Activated T-helper 17 cell treated with anti-CD3 and anti-CD28 coated beads, Interleukin-2, amount 50 U/mL, for 72 hours (primary cell): ENCODE measurements around the gene ZNF600. TPM values are rescaled to one million over a fixed set of nuclear protein-coding genes. Genes with fewer than 3 reads are reported as not detected.
"Not testable (repeated sequence)": the region's sequence is repeated elsewhere in the genome, so short reads cannot be mapped to it uniquely, and the experiment has no call there.

Source experiments
- ATAC-seq: fragments of 150-1000 bp; cut with Tn5 transposase; replicated peaks from 2 replicates; pipeline ENCODE4 v1.10.0; 2021; ENCODE audit warnings: mild to moderate bottlenecking, moderate library complexity
- H3K27ac Mint-ChIP-seq: one replicate; pipeline ENCODE4 v1.8.0; 2022; ENCODE audit warnings: mixed read lengths
- H3K27me3 Mint-ChIP-seq: one replicate; pipeline ENCODE4 v1.8.0; 2022; ENCODE audit warnings: mixed read lengths
- H3K36me3 Mint-ChIP-seq: one replicate; pipeline ENCODE4 v1.8.0; 2022; ENCODE audit warnings: low read depth, mild to moderate bottlenecking, mixed read lengths
- H3K4me1 Mint-ChIP-seq: one replicate; pipeline ENCODE4 v1.8.0; 2022; ENCODE audit warnings: mixed read lengths
- H3K4me3 Mint-ChIP-seq: one replicate; pipeline ENCODE4 v1.8.0; 2022; ENCODE audit warnings: mild to moderate bottlenecking, mixed read lengths
- H3K9me3 Mint-ChIP-seq: one replicate; pipeline ENCODE4 v1.8.0; 2022; ENCODE audit warnings: mixed read lengths
- total RNA-seq, 2 donors: library from RNA; stranded (reverse); gene quantifications; one replicate each; pipeline ENCODE4 v1.2.3, GENCODE V29; 2022

The ZNF600 gene
- total RNA-seq, 2 donors from 2014 or later = 8.0 to 15.1 TPM

DNA sequence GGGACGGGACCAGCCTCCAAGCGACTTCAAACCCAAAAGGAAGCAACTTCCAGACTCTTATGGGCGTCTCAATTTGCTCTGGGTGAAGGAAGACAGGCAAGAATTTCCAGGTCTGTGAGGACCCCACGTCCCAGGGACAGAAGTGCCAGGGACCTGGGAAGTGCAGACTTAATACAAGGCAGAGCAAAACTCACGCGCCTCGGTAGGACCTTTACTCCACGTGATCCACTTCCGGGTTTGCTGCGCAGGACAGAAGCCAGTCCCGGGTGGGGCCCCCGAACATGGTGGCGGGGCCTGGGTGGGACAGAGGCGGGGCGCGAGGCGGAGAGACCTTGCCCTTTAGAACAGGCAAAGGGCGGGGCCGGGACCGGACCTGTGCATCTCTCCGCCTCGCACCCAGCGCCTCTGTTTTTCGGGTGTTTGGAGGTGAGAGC is 61.0 kb downstream of the ZNF600 start:
- no peak overlapping the region for H3K4me3 Mint-ChIP-seq
- no peaks in the 10 kb centered on the region for H3K27me3 Mint-ChIP-seq
- peaks cover 9% of the 10 kb centered on the region for H3K4me1 Mint-ChIP-seq
- no peak for ATAC-seq
- no peak overlapping the region for H3K27ac Mint-ChIP-seq
- no peaks in the 10 kb centered on the region for H3K9me3 Mint-ChIP-seq
- peaks cover 95% of the 10 kb centered on the region for H3K36me3 Mint-ChIP-seq

DNA sequence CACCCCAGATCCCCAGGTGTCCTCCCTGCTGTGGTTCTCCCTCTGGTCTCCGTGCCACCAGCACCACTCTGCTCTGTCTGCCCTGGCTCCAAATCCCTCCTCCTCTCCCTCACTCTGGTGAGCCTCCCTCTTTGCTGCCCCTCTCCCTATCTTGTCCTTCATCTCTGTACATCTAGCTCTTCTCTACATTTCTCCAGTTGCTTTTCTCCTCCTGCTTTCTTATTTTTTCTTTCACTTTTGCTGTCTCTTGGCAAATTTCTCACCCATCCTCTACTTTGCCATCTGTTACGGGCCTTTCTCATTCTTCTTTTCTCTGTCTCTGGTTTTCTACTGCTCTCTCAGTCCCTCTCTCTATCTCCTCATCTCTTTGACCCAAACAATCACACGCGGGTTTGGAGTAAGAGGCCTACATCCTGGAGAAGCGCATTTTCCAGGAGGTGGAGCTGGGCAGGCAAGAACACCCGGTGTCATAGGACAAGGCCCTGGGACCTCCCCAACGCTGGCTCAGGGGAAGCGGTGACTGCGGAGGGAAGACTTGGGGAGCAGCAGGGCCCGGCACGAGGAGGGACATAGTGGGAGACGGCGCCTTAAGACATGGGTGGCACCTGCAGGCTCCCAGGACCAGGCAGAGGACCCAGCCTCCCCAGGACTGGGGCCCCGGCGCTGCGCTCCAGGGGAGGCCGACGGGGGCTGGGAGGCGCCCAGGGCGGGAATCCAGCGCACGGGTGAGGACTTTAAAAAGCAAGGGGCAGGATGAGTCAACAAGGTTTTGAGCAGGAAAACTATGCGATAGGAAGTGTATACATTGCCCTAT is 61.7 kb downstream of the ZNF600 start:
- no peaks in the 10 kb centered on the region for H3K27me3 Mint-ChIP-seq
- no peak for ATAC-seq
- H3K27ac Mint-ChIP-seq = no peak overlapping the region
- peaks cover 96% of the 10 kb centered on the region for H3K36me3 Mint-ChIP-seq
- H3K9me3 Mint-ChIP-seq = no peaks in the 10 kb centered on the region
- H3K4me1 Mint-ChIP-seq = peaks cover 9% of the 10 kb centered on the region
- H3K4me3 Mint-ChIP-seq = no peak overlapping the region

DNA sequence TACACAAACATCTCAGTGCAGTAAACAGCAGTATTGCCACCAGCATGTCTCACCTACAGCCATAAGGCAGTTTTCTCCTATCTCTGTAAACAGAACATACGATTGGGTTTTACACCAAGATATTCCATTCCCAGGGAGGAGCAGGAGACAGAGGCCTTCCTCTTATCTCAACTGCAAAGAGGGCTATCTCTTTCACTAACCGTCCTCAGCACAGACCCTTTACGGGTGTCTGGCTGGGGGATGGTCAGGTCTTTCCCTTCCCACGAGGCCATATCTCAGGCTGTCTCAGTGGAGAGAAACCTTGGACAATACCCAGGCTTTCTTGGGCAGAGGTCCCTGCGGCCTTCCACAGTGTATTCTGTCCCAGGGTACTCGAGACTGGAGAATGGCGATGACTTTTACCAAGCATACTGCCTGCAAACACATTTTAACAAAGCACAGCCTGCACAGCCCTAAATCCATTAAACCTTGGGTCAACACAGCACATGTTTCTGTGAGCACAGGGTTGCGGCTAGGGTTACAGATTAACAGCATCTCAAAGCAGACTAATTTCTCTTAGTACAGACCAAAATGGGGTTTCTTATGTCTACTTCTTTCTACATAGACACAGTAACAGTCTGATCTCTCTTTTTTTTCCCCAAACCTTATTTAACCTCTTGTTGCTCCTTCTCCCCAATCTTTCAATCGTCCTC is 62.5 kb downstream of the ZNF600 start:
- H3K27ac Mint-ChIP-seq, ATAC-seq, H3K4me3 Mint-ChIP-seq, H3K27me3 Mint-ChIP-seq, H3K9me3 Mint-ChIP-seq, H3K4me1 Mint-ChIP-seq: not testable (repeated sequence)
- H3K36me3 Mint-ChIP-seq = peaks cover 96% of the 10 kb centered on the region

DNA sequence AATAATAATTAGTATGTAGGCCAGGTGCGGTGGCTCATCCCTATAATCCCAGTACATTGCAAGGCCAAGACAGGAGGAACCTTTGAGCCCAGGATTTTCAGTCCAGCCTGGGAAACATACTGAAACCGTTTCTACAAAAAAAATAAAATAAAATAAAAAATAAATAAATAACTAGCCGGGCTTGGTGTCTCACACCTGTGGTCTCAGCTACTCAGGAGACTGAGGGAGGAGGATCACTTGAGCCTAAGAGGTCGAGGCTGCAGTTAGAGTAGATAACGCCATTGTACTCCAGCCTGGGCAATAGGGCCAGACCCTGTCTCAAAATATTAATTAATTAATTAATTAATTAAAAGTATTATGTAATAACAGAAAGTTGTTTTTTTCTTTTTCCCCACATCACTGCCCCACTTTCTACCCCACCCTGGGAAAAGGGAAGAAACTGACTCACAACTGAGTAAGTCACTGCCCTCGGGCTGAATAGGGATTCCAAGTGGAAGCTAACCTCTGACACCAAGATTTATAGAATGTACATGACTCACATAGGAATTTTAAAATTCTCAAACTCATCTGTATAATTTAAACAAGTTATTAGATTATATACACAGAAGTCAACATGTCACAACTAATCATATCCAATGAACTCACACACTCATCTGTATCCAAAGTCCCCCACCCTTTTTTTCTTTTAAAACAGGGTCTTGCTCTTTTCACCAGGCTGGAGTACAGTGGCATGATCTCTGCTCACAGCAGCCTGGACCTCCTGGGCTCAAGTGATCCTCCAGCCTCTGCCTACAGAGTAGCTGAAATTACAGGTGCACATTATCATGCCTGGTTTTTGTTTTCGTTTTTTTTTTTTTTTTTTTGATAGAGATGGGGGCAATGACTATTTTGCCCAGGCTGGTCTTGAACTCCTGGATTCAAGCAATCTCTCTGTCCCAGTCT is 64.3 kb downstream of the ZNF600 start:
- Mint-ChIP-seq H3K4me1 (peaks cover 9% of the 10 kb centered on the region), H3K27ac (no peak overlapping the region)

DNA sequence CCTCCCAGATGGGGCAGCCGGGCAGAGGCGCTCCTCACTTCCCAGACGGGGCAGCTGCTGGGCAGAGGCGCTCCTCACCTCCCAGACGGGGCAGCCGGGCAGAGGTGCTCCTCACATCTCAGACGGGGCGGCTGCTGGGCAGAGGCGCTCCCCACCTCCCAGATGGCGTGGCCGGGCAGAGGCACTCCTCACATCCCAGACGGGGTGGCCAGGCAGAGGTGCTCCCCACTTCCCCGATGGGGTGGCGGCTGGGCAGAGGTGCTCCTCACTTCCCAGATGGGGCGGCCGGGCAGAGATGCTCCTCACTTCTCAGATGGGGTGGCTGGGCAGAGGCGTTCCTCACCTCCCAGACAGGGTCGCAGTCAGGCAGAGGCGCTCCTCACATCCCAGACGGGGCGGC is 66.0 kb downstream of the ZNF600 start:
- Mint-ChIP-seq H3K36me3 (peaks cover 75% of the 10 kb centered on the region), H3K4me1 (peaks cover 17% of the 10 kb centered on the region)
- ATAC-seq, H3K4me3 Mint-ChIP-seq, H3K27me3 Mint-ChIP-seq, H3K9me3 Mint-ChIP-seq, H3K27ac Mint-ChIP-seq: not testable (repeated sequence)

More for the DNA sequence above, 64.3 kb downstream of the ZNF600 start:
- Mint-ChIP-seq H3K27me3 (no peaks in the 10 kb centered on the region), H3K36me3 (peaks cover 85% of the 10 kb centered on the region), H3K4me3 (no peak overlapping the region), H3K9me3 (no peaks in the 10 kb centered on the region)
- ATAC-seq = no peak

DNA sequence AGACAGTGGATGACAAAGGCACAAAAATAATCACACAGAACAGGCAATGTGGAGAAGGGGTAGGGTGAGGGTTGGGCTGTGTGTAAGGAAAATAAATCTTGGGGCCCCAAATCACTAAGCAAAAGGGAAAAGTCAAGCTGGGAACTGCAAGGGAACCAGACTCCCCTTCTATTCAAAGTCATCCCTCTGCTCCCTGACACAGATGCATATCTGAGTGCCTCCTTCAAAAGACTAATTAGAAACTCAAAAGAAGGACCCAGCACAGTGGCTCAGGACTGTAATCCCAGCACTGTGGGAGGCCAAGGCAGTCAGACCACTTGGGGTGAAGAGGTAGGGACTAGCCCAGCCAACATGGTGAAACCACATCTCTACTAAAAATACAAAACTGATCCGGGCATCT is 70.1 kb downstream of the ZNF600 start:
- Mint-ChIP-seq H3K27ac (peak overlapping the region; percentile 74), H3K4me3 (peak overlapping the region; percentile 20), H3K36me3 (peaks cover 77% of the 10 kb centered on the region), H3K27me3 (no peaks in the 10 kb centered on the region), H3K9me3 (peaks cover 6% of the 10 kb centered on the region), H3K4me1 (peaks cover 11% of the 10 kb centered on the region)
- ATAC-seq = no peak

DNA sequence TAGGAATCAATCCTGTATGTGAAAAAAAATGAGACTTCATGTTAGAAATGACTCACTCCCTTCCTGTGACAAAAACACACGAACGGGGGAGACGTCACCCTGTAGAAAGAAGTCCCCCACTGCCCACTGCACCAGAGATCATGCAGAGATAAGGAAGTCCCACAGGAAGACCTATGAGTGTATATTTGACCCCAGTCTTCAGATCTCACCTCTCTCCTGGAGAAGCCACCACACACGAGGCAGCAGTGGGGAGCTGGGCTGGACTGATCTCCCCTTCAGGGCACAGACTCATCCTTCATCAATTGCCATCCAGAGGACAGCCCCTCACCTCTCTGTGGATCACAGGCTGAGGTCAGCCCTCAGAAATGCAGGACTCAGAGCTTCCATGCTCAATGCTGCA is 70.7 kb downstream of the ZNF600 start:
- H3K4me1 Mint-ChIP-seq = peaks cover 11% of the 10 kb centered on the region
- H3K4me3 Mint-ChIP-seq = peak overlapping the region; percentile 20
- peak; percentile 94 for ATAC-seq
- H3K36me3 Mint-ChIP-seq = peaks cover 77% of the 10 kb centered on the region
- peaks cover 10% of the 10 kb centered on the region for H3K9me3 Mint-ChIP-seq
- not testable (repeated sequence) for H3K27me3 Mint-ChIP-seq
- H3K27ac Mint-ChIP-seq = peak overlapping the region; percentile 74

DNA sequence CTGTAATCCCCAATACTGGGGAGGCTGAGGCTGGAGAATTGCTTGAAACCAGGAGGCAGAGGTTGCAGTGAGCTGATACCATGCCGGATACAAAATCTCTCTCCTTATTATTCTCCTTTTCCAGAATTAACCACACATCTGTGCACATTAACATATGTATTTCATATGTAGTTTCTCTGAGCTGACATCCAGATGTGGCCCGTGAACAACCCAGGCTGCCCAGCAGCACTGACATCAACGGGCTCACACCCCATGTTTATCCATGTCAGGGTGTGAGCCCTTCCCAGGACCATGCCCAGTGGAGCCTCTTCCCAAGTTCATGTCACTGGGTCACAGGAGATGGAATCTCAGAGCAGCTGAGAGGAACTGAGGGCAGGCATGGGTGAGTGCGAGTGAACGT is 71.3 kb downstream of the ZNF600 start:
- peak overlapping the region; percentile 20 for H3K4me3 Mint-ChIP-seq
- H3K4me1 Mint-ChIP-seq = peaks cover 11% of the 10 kb centered on the region
- H3K27me3 Mint-ChIP-seq = not testable (repeated sequence)
- peak overlapping the region; percentile 74 for H3K27ac Mint-ChIP-seq
- peak; percentile 14 for ATAC-seq
- H3K36me3 Mint-ChIP-seq = peaks cover 79% of the 10 kb centered on the region
- peaks cover 10% of the 10 kb centered on the region for H3K9me3 Mint-ChIP-seq

Other genes starting within 250 kb of the ZNF600 start
- 10 to 100 TPM; 15.1 to 41.6 TPM for gene ZNF701, start 216.5 kb downstream of the ZNF600 start, total RNA-seq
- gene ZNF83, start 148.4 kb downstream of the ZNF600 start, total RNA-seq = 10 to 100 TPM; 31.2 to 41.8 TPM
- gene ZNF611, start 51.7 kb downstream of the ZNF600 start, total RNA-seq = 10 to 100 TPM; 19.9 to 41.8 TPM
- gene ZNF28, start 34.8 kb upstream of the ZNF600 start, total RNA-seq = 10 to 100 TPM; 14.3 to 18.8 TPM
- 10 to 100 TPM in 1 of 2 donors, 1 to 10 TPM in 1; 8.9 to 14.2 TPM for gene ZNF468, start 70.8 kb upstream of the ZNF600 start, total RNA-seq
- gene ZNF320, start 110.8 kb upstream of the ZNF600 start, total RNA-seq = 1 to 10 TPM; 3.3 to 9.4 TPM
- gene ZNF888, start 136.6 kb upstream of the ZNF600 start, total RNA-seq = 1 to 10 TPM; 3.3 to 8.0 TPM
- gene ZNF816, start 176.1 kb upstream of the ZNF600 start, total RNA-seq = 1 to 10 TPM; 5.7 to 7.1 TPM
- under 1 TPM in 1 of 2 donors, not detected in 1; 0.64 TPM for gene ERVV-1, start 227.1 kb upstream of the ZNF600 start, total RNA-seq